ENCODE data around the gene ADPRHL1. TPM values are rescaled to one million over a fixed set of nuclear protein-coding genes. Genes with fewer than 3 reads are reported as not detected.

The ADPRHL1 gene
- total RNA-seq, 1 experiment from 2014 or later = 4.9 TPM

- no TSS peak for BruUV-seq (replicated peaks)
- H3K36me3 ChIP-seq (ENCODE audit: control insufficient read depth, insufficient read depth, low read length) = no peaks in the 10 kb centered on the region
- no peaks in the 10 kb centered on the region for H3K27me3 Mint-ChIP-seq (ENCODE audit: insufficient read depth, unreplicated experiment)
- no peak for DNase-seq
- POLR2A ChIA-PET = interaction anchor here (0.5 kb wide), 1 partner anchor 23 kb away, joined by 4 read pairs; no protein-coding TSS in a partner anchor
- H3K4me1 ChIP-seq = peaks cover 8% of the 10 kb centered on the region
- H3K4me3 Mint-ChIP-seq (ENCODE audit: unreplicated experiment) = no peak overlapping the region
- H3K4me3 ChIP-seq (ENCODE audit: low read depth, low read length) = no peak overlapping the region
- H3K9me3 Mint-ChIP-seq (ENCODE audit: unreplicated experiment) = no peaks in the 10 kb centered on the region
- TF ChIP-seq, protein P1, sequence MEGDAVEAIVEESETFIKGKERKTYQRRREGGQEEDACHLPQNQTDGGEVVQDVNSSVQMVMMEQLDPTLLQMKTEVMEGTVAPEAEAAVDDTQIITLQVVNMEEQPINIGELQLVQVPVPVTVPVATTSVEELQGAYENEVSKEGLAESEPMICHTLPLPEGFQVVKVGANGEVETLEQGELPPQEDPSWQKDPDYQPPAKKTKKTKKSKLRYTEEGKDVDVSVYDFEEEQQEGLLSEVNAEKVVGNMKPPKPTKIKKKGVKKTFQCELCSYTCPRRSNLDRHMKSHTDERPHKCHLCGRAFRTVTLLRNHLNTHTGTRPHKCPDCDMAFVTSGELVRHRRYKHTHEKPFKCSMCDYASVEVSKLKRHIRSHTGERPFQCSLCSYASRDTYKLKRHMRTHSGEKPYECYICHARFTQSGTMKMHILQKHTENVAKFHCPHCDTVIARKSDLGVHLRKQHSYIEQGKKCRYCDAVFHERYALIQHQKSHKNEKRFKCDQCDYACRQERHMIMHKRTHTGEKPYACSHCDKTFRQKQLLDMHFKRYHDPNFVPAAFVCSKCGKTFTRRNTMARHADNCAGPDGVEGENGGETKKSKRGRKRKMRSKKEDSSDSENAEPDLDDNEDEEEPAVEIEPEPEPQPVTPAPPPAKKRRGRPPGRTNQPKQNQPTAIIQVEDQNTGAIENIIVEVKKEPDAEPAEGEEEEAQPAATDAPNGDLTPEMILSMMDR (IDR thresholded peaks at IDR 0.05; ENCODE audit: insufficient read depth in 1 of 2, low read depth in 1 of 2, low read length in 1 of 2, severe bottlenecking in 1 of 2, unreplicated experiment in 1 of 2) = no peak
- CTCF ChIA-PET = interaction anchor here (0.6 kb wide), 1 partner anchor 16 kb away, joined by 4 read pairs; no protein-coding TSS in a partner anchor
- no peak overlapping the region for H3K27ac Mint-ChIP-seq (ENCODE audit: unreplicated experiment)
- peaks cover 6% of the 10 kb centered on the region for H3K4me1 Mint-ChIP-seq (ENCODE audit: low read depth, unreplicated experiment)
- H3K9me3 ChIP-seq = no peaks in the 10 kb centered on the region
- peaks cover 6% of the 10 kb centered on the region for H3K36me3 Mint-ChIP-seq (ENCODE audit: insufficient read depth, unreplicated experiment)
- H3K27me3 ChIP-seq (replicated peaks; ENCODE audit: control insufficient read depth, insufficient read depth, low read length) = no peaks in the 10 kb centered on the region
- intact Hi-C loops (cut with micrococcal nuclease; ENCODE audit: unreplicated experiment) = no loop called here
These were observed 20.6 kb downstream of the ADPRHL1 start for GRCh38 chr13:113432506-113433270.

DNA sequence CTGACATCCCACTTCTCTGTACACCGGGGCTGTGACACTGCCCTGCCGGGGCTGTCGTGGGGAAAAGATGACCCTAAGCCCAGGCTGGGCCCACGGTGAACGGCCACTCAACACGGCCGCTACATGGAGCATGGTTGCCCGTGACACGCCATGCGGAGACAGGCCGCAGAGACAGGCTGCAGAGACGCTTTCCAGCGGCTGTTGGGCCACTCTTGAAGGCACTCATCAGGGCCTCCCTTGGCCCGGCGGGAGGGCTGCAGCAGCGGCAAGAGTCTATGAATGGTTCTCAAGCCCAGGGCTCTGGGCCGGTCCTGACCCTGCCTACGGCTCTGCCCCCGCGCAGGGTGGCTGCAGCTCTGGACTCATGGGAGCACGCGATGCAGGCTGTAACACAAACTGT, 22.1 kb downstream of the ADPRHL1 start:
- DNase-seq = no peak
- Mint-ChIP-seq H3K27ac (ENCODE audit: unreplicated experiment) (no peak overlapping the region), H3K9me3 (ENCODE audit: unreplicated experiment) (no peaks in the 10 kb centered on the region), H3K4me1 (ENCODE audit: low read depth, unreplicated experiment) (no peaks in the 10 kb centered on the region), H3K36me3 (ENCODE audit: insufficient read depth, unreplicated experiment) (peaks cover 6% of the 10 kb centered on the region), H3K4me3 (ENCODE audit: unreplicated experiment) (no peak overlapping the region), H3K27me3 (ENCODE audit: insufficient read depth, unreplicated experiment) (no peaks in the 10 kb centered on the region)
- Histone ChIP-seq H3K9me3 (no peaks in the 10 kb centered on the region), H3K36me3 (ENCODE audit: control insufficient read depth, insufficient read depth, low read length) (no peaks in the 10 kb centered on the region), H3K27me3 (replicated peaks; ENCODE audit: control insufficient read depth, insufficient read depth, low read length) (no peaks in the 10 kb centered on the region), H3K4me1 (peaks cover 10% of the 10 kb centered on the region), H3K4me3 (ENCODE audit: low read depth, low read length) (no peak overlapping the region)
- BruUV-seq (replicated peaks) = no TSS peak
- ChIA-PET CTCF (no interaction called here), POLR2A (no interaction called here)
- intact Hi-C loops (cut with micrococcal nuclease; ENCODE audit: unreplicated experiment) = no loop called here
- TF ChIP-seq, protein P1 (IDR thresholded peaks at IDR 0.05; ENCODE audit: insufficient read depth in 1 of 2, low read depth in 1 of 2, low read length in 1 of 2, severe bottlenecking in 1 of 2, unreplicated experiment in 1 of 2) = no peak

DNA sequence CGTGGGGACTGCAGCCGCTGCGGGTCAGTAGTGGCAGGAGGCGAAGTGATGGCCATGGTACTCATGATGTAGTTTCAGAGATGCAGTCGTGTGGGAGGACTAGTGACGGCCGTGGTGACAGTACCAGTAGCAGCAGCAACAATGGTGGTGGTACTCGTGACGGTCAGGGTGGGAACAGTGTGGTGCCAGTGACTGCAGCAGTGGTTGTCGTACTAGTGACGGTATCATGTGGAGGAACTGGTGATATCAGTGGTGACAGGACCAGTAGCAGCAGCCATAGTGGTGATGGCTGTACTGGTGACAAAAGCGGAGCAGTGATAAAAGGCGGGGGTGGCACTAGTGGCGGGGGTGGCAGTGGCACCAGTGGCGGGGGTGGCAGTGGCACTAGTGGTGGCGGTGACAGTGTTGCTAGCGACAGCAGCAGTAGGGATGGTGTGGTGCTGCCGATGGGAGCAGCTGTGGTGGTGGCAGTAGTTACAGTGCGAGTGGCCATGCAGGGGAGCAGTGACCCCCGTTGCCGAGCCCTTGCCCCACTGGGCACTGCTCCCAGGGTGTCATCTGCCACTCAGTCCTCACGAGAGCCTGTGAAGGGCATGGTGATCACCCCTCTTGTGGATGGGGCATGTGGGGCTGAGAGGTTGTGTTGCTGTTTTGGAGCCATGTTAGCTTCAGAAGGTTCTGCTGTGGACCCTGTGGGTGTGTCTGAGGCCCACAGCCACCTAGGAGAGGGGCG, 22.7 kb downstream of the ADPRHL1 start:
- no peaks in the 10 kb centered on the region for H3K27me3 Mint-ChIP-seq (ENCODE audit: insufficient read depth, unreplicated experiment)

More for the DNA sequence above, 22.7 kb downstream of the ADPRHL1 start:
- intact Hi-C loops (cut with micrococcal nuclease; ENCODE audit: unreplicated experiment) = no loop called here
- no TSS peak for BruUV-seq (replicated peaks)
- H3K27ac Mint-ChIP-seq (ENCODE audit: unreplicated experiment) = no peak overlapping the region
- H3K36me3 Mint-ChIP-seq (ENCODE audit: insufficient read depth, unreplicated experiment) = peaks cover 6% of the 10 kb centered on the region
- ChIA-PET POLR2A (no interaction called here), CTCF (no interaction called here)
- no peaks in the 10 kb centered on the region for H3K4me1 Mint-ChIP-seq (ENCODE audit: low read depth, unreplicated experiment)
- no peak for DNase-seq
- H3K9me3 Mint-ChIP-seq (ENCODE audit: unreplicated experiment) = no peaks in the 10 kb centered on the region
- no peak overlapping the region for H3K4me3 Mint-ChIP-seq (ENCODE audit: unreplicated experiment)
- H3K27me3 ChIP-seq (replicated peaks; ENCODE audit: control insufficient read depth, insufficient read depth, low read length) = no peaks in the 10 kb centered on the region
- H3K36me3 ChIP-seq (ENCODE audit: control insufficient read depth, insufficient read depth, low read length) = no peaks in the 10 kb centered on the region
- H3K4me3 ChIP-seq (ENCODE audit: low read depth, low read length) = no peak overlapping the region
- no peaks in the 10 kb centered on the region for H3K9me3 ChIP-seq
- TF ChIP-seq, protein P1 (IDR thresholded peaks at IDR 0.05; ENCODE audit: insufficient read depth in 1 of 2, low read depth in 1 of 2, low read length in 1 of 2, severe bottlenecking in 1 of 2, unreplicated experiment in 1 of 2) = no peak
- H3K4me1 ChIP-seq = peaks cover 10% of the 10 kb centered on the region
